Endodermal cell (in vitro differentiated cells): ENCODE measurements around the gene B4GALNT4. TPM values are rescaled to one million over a fixed set of nuclear protein-coding genes. Genes with fewer than 3 reads are reported as not detected.
A peak's percentile ranks its signal among the peaks of the same experiment; 100 is the strongest.

Experiments
- DNase-seq: peaks from one replicate; pipeline ENCODE4 v3.0.0-alpha.2; 2017
- H3K27ac ChIP-seq: 2 replicates; pipeline ENCODE4 v1.5.1; 2013; ENCODE audit warnings: mild to moderate bottlenecking, low read depth, low read length, moderate library complexity
- H3K27me3 ChIP-seq: 2 replicates; pipeline ENCODE4 v1.6.1; 2013; ENCODE audit warnings: mild to moderate bottlenecking, low read length, moderate library complexity; ENCODE audit not compliant: insufficient read depth, control insufficient read depth, poor library complexity, severe bottlenecking
- H3K36me3 ChIP-seq: 2 replicates; pipeline ENCODE4 v1.7.0; 2013; ENCODE audit warnings: mild to moderate bottlenecking, low read length, moderate library complexity; ENCODE audit not compliant: control insufficient read depth, insufficient read depth
- H3K4me1 ChIP-seq: one replicate; pipeline ENCODE4 v1.7.0; 2013; ENCODE audit warnings: low read length; ENCODE audit not compliant: control insufficient read depth, insufficient read depth
- H3K4me3 ChIP-seq: 2 replicates; pipeline ENCODE4 v1.5.1; 2013; ENCODE audit warnings: mild to moderate bottlenecking, low read length, moderate library complexity
- H3K9ac ChIP-seq: 2 replicates; pipeline ENCODE4 v1.6.1; 2013; ENCODE audit warnings: mild to moderate bottlenecking, low read length, moderate library complexity; ENCODE audit not compliant: poor library complexity, severe bottlenecking; ENCODE audit errors: extremely low read depth
- H3K9me3 ChIP-seq: 2 replicates; pipeline ENCODE4 v1.6.1; 2013; ENCODE audit warnings: mild to moderate bottlenecking, low read length, moderate library complexity; ENCODE audit not compliant: control insufficient read depth
- H3K27ac Mint-ChIP-seq: 2 replicates; pipeline ENCODE4 v1.8.0; 2020; ENCODE audit warnings: mixed read lengths
- H3K27me3 Mint-ChIP-seq: 2 replicates; pipeline ENCODE4 v1.8.0; 2021; ENCODE audit warnings: mild to moderate bottlenecking, mixed read lengths; ENCODE audit not compliant: insufficient read depth
- H3K36me3 Mint-ChIP-seq: 2 replicates; pipeline ENCODE4 v1.8.0; 2020; ENCODE audit warnings: low read depth, mixed read lengths
- H3K4me1 Mint-ChIP-seq: 2 replicates; pipeline ENCODE4 v1.8.0; 2020; ENCODE audit warnings: mixed read lengths
- H3K4me3 Mint-ChIP-seq: 2 replicates; pipeline ENCODE4 v1.8.0; 2020; ENCODE audit warnings: mild to moderate bottlenecking, moderate library complexity, mixed read lengths
- H3K9me3 Mint-ChIP-seq: 2 replicates; pipeline ENCODE4 v1.8.0; 2020; ENCODE audit warnings: mild to moderate bottlenecking, mixed read lengths
- WGBS, 2 experiments: methylation state at CpG; one replicate each; pipeline versions ENCODE4 v1.1.5 to v1.1.7; 2013; ENCODE audit warnings: missing lambda C conversion rate in 2 of 2, mixed read lengths in 1 of 2; ENCODE audit not compliant: insufficient coverage in 1 of 2, insufficient read length in 1 of 2; 5-methylcytosine and 5-hydroxymethylcytosine counted together
- total RNA-seq, 2 donors: library from RNA; stranded (reverse); fragmentation: NEBNext Ultra II Directional in 1 of 2; extraction: Animal tissue kit (Norgen Biotek cat#: 25700) in 1 of 2; gene quantifications; 2 replicates in 1 of 2; 3 replicates in 1 of 2; pipeline ENCODE4 v1.2.1, GENCODE V29; 2021
- TF ChIP-seq, protein P1 (sequence below): fragments of 200-600 bp; sonication (generic); conservative IDR thresholded peaks from 2 replicates; pipeline ENCODE4 v1.5.0; 2021; ENCODE audit warnings: antibody characterized with exemption, mild to moderate bottlenecking

B4GALNT4 gene
- total RNA-seq, 2 donors from 2014 or later = 109 to 118 TPM

DNA sequence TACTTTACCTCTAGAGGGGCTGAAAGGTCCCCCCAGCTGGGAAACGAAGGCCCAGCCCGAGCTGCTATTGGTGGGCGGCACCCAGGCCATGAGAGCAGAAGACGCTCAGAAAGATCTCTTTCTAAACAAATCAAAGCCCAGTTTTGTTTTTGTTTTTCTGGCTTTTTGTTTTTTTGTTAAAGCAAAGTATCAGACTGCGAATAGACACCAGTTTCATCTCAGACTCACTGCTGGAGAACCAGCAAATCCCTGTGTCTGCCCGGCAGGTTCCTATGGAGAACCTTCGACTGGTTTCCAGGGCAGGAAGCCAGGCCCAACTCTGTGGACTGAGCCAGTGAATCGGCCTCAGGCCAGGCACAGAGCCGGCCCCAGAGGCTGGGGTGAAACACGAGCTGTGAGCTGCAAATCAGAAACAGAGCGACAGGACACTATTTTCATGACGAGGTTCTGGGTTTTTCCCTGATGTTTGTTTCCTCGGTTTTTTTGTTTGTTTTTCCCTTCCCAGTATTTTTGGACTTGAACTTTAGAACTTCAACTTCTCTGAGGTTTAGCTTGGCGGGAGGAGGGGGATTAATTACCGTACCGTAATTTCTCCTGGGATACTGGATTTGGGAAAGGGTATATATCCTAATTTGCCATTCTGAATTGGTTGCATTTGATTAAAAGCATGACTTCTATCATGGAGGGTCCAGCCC, 16.0 kb upstream of the B4GALNT4 start:
- Histone ChIP-seq H3K27me3 (no peaks in the 10 kb centered on the region), H3K9me3 (peaks cover 17% of the 10 kb centered on the region), H3K27ac (no peak overlapping the region), H3K36me3 (no peaks in the 10 kb centered on the region), H3K4me3 (no peak overlapping the region), H3K9ac (no peak overlapping the region), H3K4me1 (peaks cover 6% of the 10 kb centered on the region)
- peak; percentile 70 for DNase-seq
- Mint-ChIP-seq H3K4me1 (peaks cover 28% of the 10 kb centered on the region), H3K27ac (peak overlapping the region; percentile 32), H3K4me3 (no peak overlapping the region), H3K27me3 (peaks cover 3% of the 10 kb centered on the region), H3K9me3 (peaks cover 2% of the 10 kb centered on the region), H3K36me3 (no peaks in the 10 kb centered on the region)
- TF ChIP-seq, protein P1, sequence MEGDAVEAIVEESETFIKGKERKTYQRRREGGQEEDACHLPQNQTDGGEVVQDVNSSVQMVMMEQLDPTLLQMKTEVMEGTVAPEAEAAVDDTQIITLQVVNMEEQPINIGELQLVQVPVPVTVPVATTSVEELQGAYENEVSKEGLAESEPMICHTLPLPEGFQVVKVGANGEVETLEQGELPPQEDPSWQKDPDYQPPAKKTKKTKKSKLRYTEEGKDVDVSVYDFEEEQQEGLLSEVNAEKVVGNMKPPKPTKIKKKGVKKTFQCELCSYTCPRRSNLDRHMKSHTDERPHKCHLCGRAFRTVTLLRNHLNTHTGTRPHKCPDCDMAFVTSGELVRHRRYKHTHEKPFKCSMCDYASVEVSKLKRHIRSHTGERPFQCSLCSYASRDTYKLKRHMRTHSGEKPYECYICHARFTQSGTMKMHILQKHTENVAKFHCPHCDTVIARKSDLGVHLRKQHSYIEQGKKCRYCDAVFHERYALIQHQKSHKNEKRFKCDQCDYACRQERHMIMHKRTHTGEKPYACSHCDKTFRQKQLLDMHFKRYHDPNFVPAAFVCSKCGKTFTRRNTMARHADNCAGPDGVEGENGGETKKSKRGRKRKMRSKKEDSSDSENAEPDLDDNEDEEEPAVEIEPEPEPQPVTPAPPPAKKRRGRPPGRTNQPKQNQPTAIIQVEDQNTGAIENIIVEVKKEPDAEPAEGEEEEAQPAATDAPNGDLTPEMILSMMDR = no peak
- WGBS, 2 experiments = 74 to 75% methylated on average over 10 to 16 of the region's 16 CpGs

DNA sequence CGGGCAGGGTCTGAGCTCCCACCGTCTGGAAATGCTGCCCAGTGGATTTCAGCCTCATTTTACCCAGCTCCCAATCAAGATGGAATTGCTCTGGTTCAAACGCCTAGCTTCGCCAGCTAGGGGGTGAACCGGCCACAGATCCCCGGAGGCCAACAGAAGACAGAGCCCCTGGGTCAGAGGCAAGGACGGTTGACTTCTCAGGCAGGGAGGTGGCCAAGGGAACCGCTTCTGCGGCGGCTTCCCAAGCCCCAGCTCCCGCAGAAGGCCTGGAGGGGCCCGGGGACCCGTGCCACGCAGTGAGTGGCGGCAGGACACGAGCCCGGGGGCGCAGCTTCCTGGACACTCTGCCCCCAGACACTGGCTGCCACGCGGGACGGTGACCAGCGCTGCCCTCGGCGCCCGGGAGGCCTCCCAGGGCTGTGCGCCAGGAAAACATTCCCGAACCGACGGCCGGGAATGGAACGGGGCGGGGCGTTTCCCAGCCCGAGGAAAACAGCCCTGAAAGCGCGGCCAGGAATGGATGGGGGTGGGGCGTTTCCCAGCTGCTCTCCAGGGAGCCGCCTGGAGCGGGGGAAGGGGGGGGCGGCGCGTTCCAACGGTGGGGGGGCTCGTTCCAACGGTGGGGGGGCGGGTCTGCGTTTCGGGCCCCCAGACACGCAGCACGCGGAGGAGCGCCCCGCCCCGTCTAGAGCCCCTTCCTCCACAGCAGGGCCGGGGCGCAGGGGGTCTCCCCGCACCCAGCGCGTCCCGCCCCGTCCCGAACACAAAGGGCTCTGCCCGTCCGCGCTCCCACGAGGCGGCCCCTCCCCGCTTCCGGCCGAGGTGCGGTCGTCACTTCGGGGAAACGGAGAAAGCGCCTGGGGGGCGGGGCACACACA, 13.5 kb upstream of the B4GALNT4 start:
- Histone ChIP-seq H3K9ac (peak overlapping the region; percentile 78), H3K36me3 (no peaks in the 10 kb centered on the region), H3K9me3 (peaks cover 25% of the 10 kb centered on the region), H3K4me3 (peak overlapping the region; percentile 71), H3K27ac (peak overlapping the region; percentile 93), H3K27me3 (no peaks in the 10 kb centered on the region), H3K4me1 (peaks cover 6% of the 10 kb centered on the region)
- WGBS, 2 experiments = 6 to 30% methylated on average over 7 to 64 of the region's 76 CpGs
- Mint-ChIP-seq H3K9me3 (peaks cover 23% of the 10 kb centered on the region), H3K36me3 (no peaks in the 10 kb centered on the region), H3K27ac (peak overlapping the region; percentile 96), H3K4me3 (peak overlapping the region; percentile 46), H3K27me3 (peaks cover 10% of the 10 kb centered on the region), H3K4me1 (peaks cover 21% of the 10 kb centered on the region)
- peak; percentile 97 for DNase-seq
- TF ChIP-seq, protein P1 = no peak

DNA sequence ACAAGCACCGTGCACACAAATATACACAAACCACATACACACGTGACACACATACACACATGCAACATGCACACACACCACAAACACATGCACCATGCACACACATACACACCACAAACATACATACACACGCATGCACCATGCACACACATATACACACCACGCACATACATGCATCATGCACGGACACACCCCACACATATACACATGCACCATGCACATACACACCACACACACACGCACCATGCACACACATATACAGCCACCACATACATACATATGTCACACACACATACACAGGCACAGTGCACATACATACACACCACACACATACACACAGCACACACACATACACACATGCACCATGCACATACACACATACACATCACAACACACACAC, 12.7 kb upstream of the B4GALNT4 start:
- TF ChIP-seq, protein P1 = no peak
- Mint-ChIP-seq H3K36me3 (peaks cover 4% of the 10 kb centered on the region), H3K4me3 (no peak overlapping the region), H3K4me1 (peaks cover 19% of the 10 kb centered on the region), H3K9me3 (peaks cover 30% of the 10 kb centered on the region), H3K27me3 (peaks cover 8% of the 10 kb centered on the region), H3K27ac (no peak overlapping the region)
- DNase-seq = no peak
- H3K4me1 ChIP-seq = peaks cover 6% of the 10 kb centered on the region
- H3K27me3 ChIP-seq = no peaks in the 10 kb centered on the region
- H3K9ac ChIP-seq = no peak overlapping the region
- H3K36me3 ChIP-seq = no peaks in the 10 kb centered on the region
- H3K9me3 ChIP-seq = peaks cover 31% of the 10 kb centered on the region
- no peak overlapping the region for H3K4me3 ChIP-seq
- 75 to 81% methylated on average over 4 to 6 of the region's 6 CpGs for WGBS, 2 experiments
- no peak overlapping the region for H3K27ac ChIP-seq
